ENCODE measurements around the gene TNIK.

The TNIK gene

GRCh38 chr3:171226794-171227193 lies 233.4 kb downstream of the TNIK start:
- no peak overlapping the region for H3K4me3 ChIP-seq (ENCODE audit: low read length, poor library complexity, severe bottlenecking)
- no peak overlapping the region for H2AFZ ChIP-seq (ENCODE audit: low read length)
- H3K27me3 ChIP-seq (ENCODE audit: insufficient read depth, low read length, poor library complexity, severe bottlenecking), result no peaks in the 10 kb centered on the region
- peaks cover 17% of the 10 kb centered on the region; the same call in 1 of the 2 replicates for H3K79me2 ChIP-seq (ENCODE audit: insufficient read depth, low read length)
- H3K9me2 ChIP-seq (replicated peaks; ENCODE audit: low read depth, low read length), result no peaks in the 10 kb centered on the region
- peaks cover 26% of the 10 kb centered on the region; the same call in 1 of the 2 replicates for H3K36me3 ChIP-seq (ENCODE audit: insufficient read depth, low read length)
- no peak for TF ChIP-seq EZH2phosphoT487 (IDR thresholded peaks at IDR 0.05; ENCODE audit: borderline replicate concordance)
- TF ChIP-seq, protein P1, sequence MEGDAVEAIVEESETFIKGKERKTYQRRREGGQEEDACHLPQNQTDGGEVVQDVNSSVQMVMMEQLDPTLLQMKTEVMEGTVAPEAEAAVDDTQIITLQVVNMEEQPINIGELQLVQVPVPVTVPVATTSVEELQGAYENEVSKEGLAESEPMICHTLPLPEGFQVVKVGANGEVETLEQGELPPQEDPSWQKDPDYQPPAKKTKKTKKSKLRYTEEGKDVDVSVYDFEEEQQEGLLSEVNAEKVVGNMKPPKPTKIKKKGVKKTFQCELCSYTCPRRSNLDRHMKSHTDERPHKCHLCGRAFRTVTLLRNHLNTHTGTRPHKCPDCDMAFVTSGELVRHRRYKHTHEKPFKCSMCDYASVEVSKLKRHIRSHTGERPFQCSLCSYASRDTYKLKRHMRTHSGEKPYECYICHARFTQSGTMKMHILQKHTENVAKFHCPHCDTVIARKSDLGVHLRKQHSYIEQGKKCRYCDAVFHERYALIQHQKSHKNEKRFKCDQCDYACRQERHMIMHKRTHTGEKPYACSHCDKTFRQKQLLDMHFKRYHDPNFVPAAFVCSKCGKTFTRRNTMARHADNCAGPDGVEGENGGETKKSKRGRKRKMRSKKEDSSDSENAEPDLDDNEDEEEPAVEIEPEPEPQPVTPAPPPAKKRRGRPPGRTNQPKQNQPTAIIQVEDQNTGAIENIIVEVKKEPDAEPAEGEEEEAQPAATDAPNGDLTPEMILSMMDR (conservative IDR thresholded peaks at IDR 0.05; ENCODE audit: low read length), result no peak
- H3F3A ChIP-seq (ENCODE audit: low read depth), result no peaks in the 10 kb centered on the region
- H3K4me1 ChIP-seq (ENCODE audit: insufficient read depth, low read length, poor library complexity, severe bottlenecking), result peaks cover 32% of the 10 kb centered on the region
- no peaks in the 10 kb centered on the region for H4K20me1 ChIP-seq (ENCODE audit: insufficient read depth, low read length, poor library complexity, severe bottlenecking)
- H3K9ac ChIP-seq (ENCODE audit: low read depth, low read length, poor library complexity, severe bottlenecking), result no peak overlapping the region
- H3K9me3 ChIP-seq (ENCODE audit: insufficient read depth, low read depth, low read length), result 0 out of 2 replicates have a peak, but pooled peaks cover 3% of the 10 kb centered on the region
- H3K4me2 ChIP-seq (ENCODE audit: low read depth, low read length, poor library complexity, severe bottlenecking), result no peak overlapping the region

DNA sequence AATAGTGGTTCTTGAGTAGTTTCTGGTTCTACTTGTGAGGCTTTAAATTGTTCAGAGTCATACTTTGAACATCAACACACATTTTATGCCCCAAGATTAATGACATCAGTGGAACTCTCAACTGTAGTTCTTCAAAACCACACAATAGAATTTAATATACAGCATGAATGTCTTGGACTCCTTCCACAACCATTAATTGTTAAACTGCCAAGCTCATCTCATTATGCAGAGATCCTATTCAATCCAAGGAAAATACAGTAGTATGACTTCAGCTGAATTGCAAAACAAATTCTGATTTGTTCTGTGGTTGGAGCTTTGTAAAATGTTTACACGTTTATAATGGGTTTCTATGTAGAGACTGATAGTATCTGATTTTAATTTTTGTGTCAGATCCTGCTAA lies 234.5 kb downstream of the TNIK start:
- Histone ChIP-seq H3K27me3 (ENCODE audit: insufficient read depth, low read length, poor library complexity, severe bottlenecking) (no peaks in the 10 kb centered on the region), H3K9ac (ENCODE audit: low read depth, low read length, poor library complexity, severe bottlenecking) (no peak overlapping the region), H3K4me2 (ENCODE audit: low read depth, low read length, poor library complexity, severe bottlenecking) (no peak overlapping the region), H3K4me1 (ENCODE audit: insufficient read depth, low read length, poor library complexity, severe bottlenecking) (peaks cover 23% of the 10 kb centered on the region), H2AFZ (ENCODE audit: low read length) (no peak overlapping the region), H3K36me3 (ENCODE audit: insufficient read depth, low read length) (peaks cover 26% of the 10 kb centered on the region; the same call in 1 of the 2 replicates), H4K20me1 (ENCODE audit: insufficient read depth, low read length, poor library complexity, severe bottlenecking) (no peaks in the 10 kb centered on the region), H3F3A (ENCODE audit: low read depth) (no peaks in the 10 kb centered on the region), H3K79me2 (ENCODE audit: insufficient read depth, low read length) (peaks cover 7% of the 10 kb centered on the region; the same call in 1 of the 2 replicates), H3K4me3 (ENCODE audit: low read length, poor library complexity, severe bottlenecking) (no peak overlapping the region), H3K9me2 (replicated peaks; ENCODE audit: low read depth, low read length) (no peaks in the 10 kb centered on the region), H3K9me3 (ENCODE audit: insufficient read depth, low read depth, low read length) (0 out of 2 replicates have a peak, but pooled peaks cover 3% of the 10 kb centered on the region)
- TF ChIP-seq, protein P1 (conservative IDR thresholded peaks at IDR 0.05; ENCODE audit: low read length), result no peak
- no peak for TF ChIP-seq EZH2phosphoT487 (IDR thresholded peaks at IDR 0.05; ENCODE audit: borderline replicate concordance)

- no peaks in the 10 kb centered on the region for H3K9me2 ChIP-seq (replicated peaks; ENCODE audit: low read depth, low read length)
- no peak overlapping the region for H2AFZ ChIP-seq (ENCODE audit: low read length)
- H3K4me2 ChIP-seq (ENCODE audit: low read depth, low read length, poor library complexity, severe bottlenecking), result peak overlapping the region; percentile 1
- no peaks in the 10 kb centered on the region for H3F3A ChIP-seq (ENCODE audit: low read depth)
- TF ChIP-seq, protein P1 (conservative IDR thresholded peaks at IDR 0.05; ENCODE audit: low read length), result no peak
- TF ChIP-seq EZH2phosphoT487 (IDR thresholded peaks at IDR 0.05; ENCODE audit: borderline replicate concordance), result no peak
- H3K79me2 ChIP-seq (ENCODE audit: insufficient read depth, low read length), result peaks cover 4% of the 10 kb centered on the region; the same call in 1 of the 2 replicates
- 0 out of 2 replicates have a peak, but pooled peaks cover 3% of the 10 kb centered on the region for H3K9me3 ChIP-seq (ENCODE audit: insufficient read depth, low read depth, low read length)
- no peak overlapping the region for H3K9ac ChIP-seq (ENCODE audit: low read depth, low read length, poor library complexity, severe bottlenecking)
- no peaks in the 10 kb centered on the region for H4K20me1 ChIP-seq (ENCODE audit: insufficient read depth, low read length, poor library complexity, severe bottlenecking)
- no peaks in the 10 kb centered on the region for H3K27me3 ChIP-seq (ENCODE audit: insufficient read depth, low read length, poor library complexity, severe bottlenecking)
- peaks cover 18% of the 10 kb centered on the region for H3K4me1 ChIP-seq (ENCODE audit: insufficient read depth, low read length, poor library complexity, severe bottlenecking)
- no peak overlapping the region for H3K4me3 ChIP-seq (ENCODE audit: low read length, poor library complexity, severe bottlenecking)
- peaks cover 26% of the 10 kb centered on the region; the same call in 1 of the 2 replicates for H3K36me3 ChIP-seq (ENCODE audit: insufficient read depth, low read length)
Observed at GRCh38 chr3:171225165-171225564, 235.0 kb downstream of the TNIK start.

All from Loucy (cell line).